GM23248 (cell line): ENCODE measurements around the gene TJP2.

Experiments
- EZH2 ChIP-seq: fragments of 200-600 bp; sonication (generic); IDR thresholded peaks from 2 replicates; pipeline ENCODE4 v1.6.1; 2018; ENCODE audit warnings: antibody characterized with exemption, mild to moderate bottlenecking; ENCODE audit not compliant: insufficient read depth, poor library complexity, severe bottlenecking
- EZH2phosphoT487 ChIP-seq: fragments of 200-600 bp; sonication (generic); IDR thresholded peaks from 2 replicates; pipeline ENCODE4 v1.6.1; 2018; ENCODE audit warnings: antibody characterized with exemption, moderate library complexity, mild to moderate bottlenecking, low read depth; ENCODE audit not compliant: insufficient read depth

DNA sequence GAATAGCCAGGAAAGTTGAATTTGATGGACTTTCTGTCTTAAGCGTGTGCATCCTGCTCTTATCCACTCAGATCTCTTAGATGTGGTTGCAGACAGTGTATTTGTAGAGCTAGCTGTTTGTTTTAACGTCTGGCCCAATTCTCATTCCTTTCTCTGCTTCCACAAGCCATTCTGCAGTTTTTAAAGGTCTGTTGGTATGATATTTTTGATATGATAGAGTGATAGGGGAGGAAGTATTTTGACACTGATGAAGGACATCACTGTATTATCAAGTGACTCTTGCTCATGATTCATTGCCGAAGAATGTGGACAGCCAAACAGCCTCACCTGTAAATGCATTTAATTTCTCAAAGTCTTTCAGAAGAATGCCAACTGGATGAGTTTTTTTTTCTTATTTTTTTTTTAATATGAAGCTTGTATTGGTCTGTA, 4.5 kb downstream of the TJP2 start:
- TF ChIP-seq EZH2phosphoT487 (no peak), EZH2 (no peak)
